HepG2 (cell line): Measurements from ENCODE around the gene ZNF514. TPM values are rescaled to one million over a fixed set of nuclear protein-coding genes. Genes with fewer than 3 reads are reported as not detected.

Experiments
- AFF4 ChIP-seq: sonication (generic); formaldehyde crosslinking; IDR thresholded peaks from 2 replicates; pipeline ENCODE4 v1.4.0; 2020; ENCODE audit warnings: missing genetic modification reagents
- BATF2 ChIP-seq: sonication (generic); formaldehyde crosslinking; IDR thresholded peaks from 2 replicates; pipeline ENCODE4 v1.8.0; 2022; ENCODE audit warnings: mild to moderate bottlenecking, missing genetic modification reagents, moderate library complexity
- FOXC1 ChIP-seq: sonication (generic); formaldehyde crosslinking; IDR thresholded peaks from 2 replicates; pipeline ENCODE4 v1.8.0; 2022; ENCODE audit warnings: mild to moderate bottlenecking, missing genetic modification reagents, borderline replicate concordance
- JUN ChIP-seq: sonication (generic); formaldehyde crosslinking; IDR thresholded peaks from 2 replicates; pipeline ENCODE4 v1.4.0; 2020; ENCODE audit warnings: mild to moderate bottlenecking, missing genetic modification reagents
- KDM3A ChIP-seq: IDR thresholded peaks from 2 replicates; pipeline ENCODE4 v1.6.1; 2018; ENCODE audit warnings: low read depth, missing compliant biosample characterization
- MAF1 ChIP-seq: sonication (generic); formaldehyde crosslinking; IDR thresholded peaks from 2 replicates; pipeline ENCODE4 v1.5.0; 2020; ENCODE audit warnings: missing genetic modification reagents, borderline replicate concordance
- MED1 ChIP-seq: sonication (generic); formaldehyde crosslinking; IDR thresholded peaks from 2 replicates; pipeline ENCODE4 v1.4.0; 2020; ENCODE audit warnings: missing genetic modification reagents
- MED8 ChIP-seq: sonication (generic); formaldehyde crosslinking; IDR thresholded peaks from 2 replicates; pipeline ENCODE4 v1.8.1; 2023; ENCODE audit warnings: mild to moderate bottlenecking, missing genetic modification reagents; ENCODE audit not compliant: insufficient replicate concordance
- MYNN ChIP-seq: sonication (generic); formaldehyde crosslinking; IDR thresholded peaks from 2 replicates; pipeline ENCODE4 v1.4.0; 2020; ENCODE audit warnings: mild to moderate bottlenecking, low read depth, missing genetic modification reagents
- NKX3-1 ChIP-seq: sonication (generic); formaldehyde crosslinking; IDR thresholded peaks from 2 replicates; pipeline ENCODE4 v1.5.0; 2020; ENCODE audit warnings: missing genetic modification reagents
- NONO ChIP-seq, 2 experiments: fragments of 450-650 bp in 1 of 2; sonication (generic) in 1 of 2; formaldehyde crosslinking in 1 of 2; IDR thresholded peaks in 1 of 2; conservative IDR thresholded peaks in 1 of 2; 2 replicates each; pipeline versions ENCODE4 v1.6.1 to v1.8.0; 2017 to 2022; ENCODE audit warnings: mild to moderate bottlenecking in 1 of 2, missing genetic modification reagents in 1 of 2, moderate library complexity in 1 of 2
- RARG ChIP-seq: sonication (generic); formaldehyde crosslinking; IDR thresholded peaks from 2 replicates; pipeline ENCODE4 v1.4.0; 2020; ENCODE audit warnings: low read depth, mild to moderate bottlenecking, missing genetic modification reagents
- RFX3 ChIP-seq: IDR thresholded peaks from 2 replicates; pipeline ENCODE4 v1.6.1; 2016; ENCODE audit warnings: missing biosample characterization, missing genetic modification reagents
- SAFB2 ChIP-seq: sonication (generic); formaldehyde crosslinking; IDR thresholded peaks from 2 replicates; pipeline ENCODE4 v1.5.1; 2020; ENCODE audit warnings: missing genetic modification reagents, low read depth, mild to moderate bottlenecking, borderline replicate concordance
- SMYD3 ChIP-seq: sonication (generic); formaldehyde crosslinking; IDR thresholded peaks from 2 replicates; pipeline ENCODE4 v1.8.1; 2023; ENCODE audit warnings: mild to moderate bottlenecking, missing genetic modification reagents
- TARDBP ChIP-seq: sonication (generic); formaldehyde crosslinking; IDR thresholded peaks from 2 replicates; pipeline ENCODE4 v1.8.0; 2022; ENCODE audit warnings: mild to moderate bottlenecking, missing genetic modification reagents
- TRIM24 ChIP-seq: sonication (generic); formaldehyde crosslinking; IDR thresholded peaks from 2 replicates; pipeline ENCODE4 v1.8.0; 2022; ENCODE audit warnings: mild to moderate bottlenecking, missing genetic modification reagents
- ZSCAN20 ChIP-seq: sonication (generic); formaldehyde crosslinking; IDR thresholded peaks from 2 replicates; pipeline ENCODE4 v1.4.0; 2020; ENCODE audit warnings: missing genetic modification reagents, mild to moderate bottlenecking, borderline replicate concordance
- ZSCAN31 ChIP-seq: sonication (generic); formaldehyde crosslinking; IDR thresholded peaks from 2 replicates; pipeline ENCODE4 v1.5.0; 2020; ENCODE audit warnings: low read depth, mild to moderate bottlenecking, missing genetic modification reagents
- polyA plus RNA-seq, 8 experiments: library from polyadenylated mRNA; depleted of rRNA in 3 of 8; stranded (reverse) in 7 of 8; unstranded in 1 of 8; fragments of >200 nt; fragmentation: Illumina TruSeq in 4 of 8; extraction: Trizol in 4 of 8; gene quantifications; 2 replicates each; pipeline versions ENCODE4 v1.2.1 to v1.2.3, GENCODE V29; 2011 to 2016; ENCODE audit warnings: low read depth in 4 of 8, missing spikeins in 1 of 8, mixed read lengths in 1 of 8; ENCODE audit not compliant: insufficient read depth in 1 of 8
- total RNA-seq, 5 experiments: library from RNA; depleted of rRNA; stranded (reverse); fragments of >200 nt; fragmentation: Illumina TruSeq; extraction: Trizol; gene quantifications; 2 replicates each; pipeline ENCODE4 v1.2.3, GENCODE V29; 2016; ENCODE audit warnings: low read depth in 1 of 5
- TF ChIP-seq, protein P1 (sequence below), 2 experiments: fragments of 450-650 bp in 1 of 2; sonication (generic) in 1 of 2; formaldehyde crosslinking; IDR thresholded peaks; 2 replicates each; pipeline versions ENCODE4 v1.5.0 to v1.8.0; 2020 to 2022; ENCODE audit warnings: mild to moderate bottlenecking in 1 of 2, missing genetic modification reagents in 1 of 2
- TF ChIP-seq, protein P2 (sequence below): sonication (generic); formaldehyde crosslinking; IDR thresholded peaks from 2 replicates; pipeline ENCODE4 v1.5.0; 2020; ENCODE audit warnings: mild to moderate bottlenecking, missing genetic modification reagents

Gene ZNF514
- total and polyA plus RNA-seq, 2 of the 13 experiments (the other 11 are each of a cell fraction or from before 2014, with no cell fraction given) = 15.2 to 18.7 TPM

- TF ChIP-seq TRIM24 (CRISPR knock-in tag) (no peak), RFX3 (CRISPR knock-in tag) (no peak), SAFB2 (CRISPR knock-in tag) (peak; percentile 90; the same call in 1 of the 2 replicates), SMYD3 (CRISPR knock-in tag) (peak; percentile 68; the same call in 1 of the 2 replicates), NONO (IDR thresholded peaks at IDR 0.05) (no peak), NONO (CRISPR knock-in tag; conservative IDR thresholded peaks at IDR 0.05) (peak; percentile 98), MYNN (CRISPR knock-in tag) (0 out of 2 replicates have a peak, but pooled peaks have one; percentile 85), JUN (CRISPR knock-in tag) (peak; percentile 72; the same call in 1 of the 2 replicates), BATF2 (no peak), MAF1 (peak; percentile 79; the same call in 1 of the 2 replicates), MED1 (CRISPR knock-in tag) (peak; percentile 54), AFF4 (CRISPR knock-in tag) (0 out of 2 replicates have a peak, but pooled peaks have one; percentile 37), ZSCAN31 (CRISPR knock-in tag) (peak; percentile 85), TARDBP (CRISPR knock-in tag) (peak; percentile 97), MED8 (CRISPR knock-in tag) (peak; percentile 83), FOXC1 (CRISPR knock-in tag) (peak; percentile 83; the same call in 1 of the 2 replicates), ZSCAN20 (peak; percentile 97), KDM3A (CRISPR knock-in tag) (peak; percentile 65; the same call in 1 of the 2 replicates), NKX3-1 (CRISPR knock-in tag) (peak; percentile 89), RARG (CRISPR knock-in tag) (no peak)
- TF ChIP-seq, protein P1, sequence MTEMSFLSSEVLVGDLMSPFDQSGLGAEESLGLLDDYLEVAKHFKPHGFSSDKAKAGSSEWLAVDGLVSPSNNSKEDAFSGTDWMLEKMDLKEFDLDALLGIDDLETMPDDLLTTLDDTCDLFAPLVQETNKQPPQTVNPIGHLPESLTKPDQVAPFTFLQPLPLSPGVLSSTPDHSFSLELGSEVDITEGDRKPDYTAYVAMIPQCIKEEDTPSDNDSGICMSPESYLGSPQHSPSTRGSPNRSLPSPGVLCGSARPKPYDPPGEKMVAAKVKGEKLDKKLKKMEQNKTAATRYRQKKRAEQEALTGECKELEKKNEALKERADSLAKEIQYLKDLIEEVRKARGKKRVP (CRISPR knock-in tag; IDR thresholded peaks at IDR 0.05) = peak in 1 of 2 experiments; percentile 44; a peak in 1 of 4 replicates
- TF ChIP-seq, protein P2, sequence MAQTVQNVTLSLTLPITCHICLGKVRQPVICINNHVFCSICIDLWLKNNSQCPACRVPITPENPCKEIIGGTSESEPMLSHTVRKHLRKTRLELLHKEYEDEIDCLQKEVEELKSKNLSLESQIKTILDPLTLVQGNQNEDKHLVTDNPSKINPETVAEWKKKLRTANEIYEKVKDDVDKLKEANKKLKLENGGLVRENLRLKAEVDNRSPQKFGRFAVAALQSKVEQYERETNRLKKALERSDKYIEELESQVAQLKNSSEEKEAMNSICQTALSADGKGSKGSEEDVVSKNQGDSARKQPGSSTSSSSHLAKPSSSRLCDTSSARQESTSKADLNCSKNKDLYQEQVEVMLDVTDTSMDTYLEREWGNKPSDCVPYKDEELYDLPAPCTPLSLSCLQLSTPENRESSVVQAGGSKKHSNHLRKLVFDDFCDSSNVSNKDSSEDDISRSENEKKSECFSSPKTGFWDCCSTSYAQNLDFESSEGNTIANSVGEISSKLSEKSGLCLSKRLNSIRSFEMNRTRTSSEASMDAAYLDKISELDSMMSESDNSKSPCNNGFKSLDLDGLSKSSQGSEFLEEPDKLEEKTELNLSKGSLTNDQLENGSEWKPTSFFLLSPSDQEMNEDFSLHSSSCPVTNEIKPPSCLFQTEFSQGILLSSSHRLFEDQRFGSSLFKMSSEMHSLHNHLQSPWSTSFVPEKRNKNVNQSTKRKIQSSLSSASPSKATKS = 0 out of 2 replicates have a peak, but pooled peaks have one; percentile 11
These were observed 38.0 kb downstream of the ZNF514 start, which contains the start of gene MRPS5 (continued) for GRCh38 chr2:95121407-95122196.
